HepG2 (cell line): ENCODE results near the gene C1orf50. TPM values are rescaled to one million over a fixed set of nuclear protein-coding genes. Genes with fewer than 3 reads are reported as not detected.

Source experiments
- ATAC-seq: fragments of 200-7000 bp; cut with Tn5 transposase; 3 replicates; pipeline ENCODE4 v1.9.1; 2020; ENCODE audit warnings: mild to moderate bottlenecking, moderate library complexity
- BruUV-seq: library from RNA; stranded (reverse); fragments of 400-500 nt; replicated peaks from 2 replicates; lab custom pipeline; 2021; lab: Mats Ljungman, UMichigan
- CTCF ChIA-PET: fragments of 300-600 bp; formaldehyde crosslinking; extraction: SDS; loops from one replicate; lab custom pipeline; 2021; ENCODE audit warnings: low total read pairs, inconsistent platforms, low intra/inter-chr PET ratio; lab: Yijun Ruan, JAX
- POLR2A ChIA-PET: fragments of 350-600 bp; sonication (Branson Sonifier 250); formaldehyde crosslinking; loops from one replicate; lab custom pipeline; 2020; ENCODE audit warnings: antibody characterized with exemption, inconsistent platforms; lab: Yijun Ruan, JAX
- DNase-seq: peaks from one replicate; pipeline ENCODE4 v3.0.0-alpha.2; 2015; ENCODE audit warnings: low spot score
- FAIRE-seq: peaks from 3 replicates; lab custom pipeline; 2011; peaks lifted over from hg19 to GRCh38; lab: Jason Lieb, UNC
- H2AFZ ChIP-seq: one replicate; pipeline ENCODE4 v1.6.1; 2011; ENCODE audit warnings: low read length, inconsistent platforms
- H3K27ac ChIP-seq: fragments of 300-600 bp; 3 replicates; pipeline ENCODE4 v1.8.0; 2011; ENCODE audit warnings: mixed run types, mild to moderate bottlenecking, mixed read lengths, low read length, inconsistent platforms; ENCODE audit not compliant: insufficient read depth; ENCODE audit errors: extremely low read length
- H3K27me3 ChIP-seq, 2 experiments: fragments of 200-600 bp in 1 of 2; 2 replicates in 1 of 2; 3 replicates in 1 of 2; pipeline versions ENCODE4 v1.6.0 to v1.8.0; 2011; ENCODE audit warnings: low read length in 2 of 2, mild to moderate bottlenecking in 2 of 2, moderate library complexity in 2 of 2, inconsistent platforms in 1 of 2; ENCODE audit not compliant: insufficient read depth in 2 of 2, control insufficient read depth in 1 of 2
- H3K36me3 ChIP-seq, 2 experiments: fragments of 200-600 bp in 1 of 2; replicated peaks in 1 of 2; 2 replicates in 1 of 2; 3 replicates in 1 of 2; pipeline versions ENCODE4 v1.5.1 to v1.8.0; 2011; ENCODE audit warnings: low read length in 2 of 2, inconsistent platforms in 1 of 2; ENCODE audit not compliant: insufficient read depth in 2 of 2, control insufficient read depth in 1 of 2
- H3K4me1 ChIP-seq: 2 replicates; pipeline ENCODE4 v1.5.1; 2012; ENCODE audit warnings: low read length, inconsistent platforms; ENCODE audit not compliant: insufficient read depth
- H3K4me2 ChIP-seq: 2 replicates; pipeline ENCODE4 v1.6.0; 2011; ENCODE audit warnings: low read depth, low read length, inconsistent platforms
- H3K4me3 ChIP-seq, 3 experiments: fragments of 200-600 bp in 1 of 3; sonication (generic), shearing (Covaris generic) in 1 of 3; replicated peaks in 1 of 3; 2 replicates each; pipeline ENCODE4 v1.5.1; 2011 to 2016; ENCODE audit warnings: low read length in 3 of 3, inconsistent platforms in 2 of 3, low read depth in 2 of 3, mild to moderate bottlenecking in 2 of 3, control low read depth in 1 of 3, mixed read lengths in 1 of 3; ENCODE audit not compliant: insufficient read depth in 1 of 3
- H3K79me2 ChIP-seq: one replicate; pipeline ENCODE4 v1.6.1; 2011; ENCODE audit warnings: low read length, inconsistent platforms; ENCODE audit not compliant: insufficient read depth
- H3K9ac ChIP-seq: 2 replicates; pipeline ENCODE4 v1.6.0; 2011; ENCODE audit warnings: mild to moderate bottlenecking, low read depth, low read length, inconsistent platforms; ENCODE audit not compliant: insufficient read depth
- H3K9me3 ChIP-seq: 2 replicates; pipeline ENCODE4 v1.5.1; 2012; ENCODE audit warnings: mild to moderate bottlenecking, low read length
- H4K20me1 ChIP-seq: 2 replicates; pipeline ENCODE4 v1.6.0; 2011; ENCODE audit warnings: inconsistent platforms, mild to moderate bottlenecking, low read length, moderate library complexity; ENCODE audit not compliant: insufficient read depth
- HOXA9 ChIP-seq: sonication (generic); formaldehyde crosslinking; IDR thresholded peaks from 2 replicates; pipeline ENCODE4 v1.8.1; 2022; ENCODE audit warnings: missing genetic modification reagents, mild to moderate bottlenecking, moderate library complexity, borderline replicate concordance
- KMT2A ChIP-seq: sonication (generic); formaldehyde crosslinking; IDR thresholded peaks from 2 replicates; pipeline ENCODE4 v1.4.0; 2020; ENCODE audit warnings: missing genetic modification reagents
- MATR3 ChIP-seq: sonication (generic); formaldehyde crosslinking; IDR thresholded peaks from 2 replicates; pipeline ENCODE4 v1.4.0; 2020; ENCODE audit warnings: missing genetic modification reagents
- ONECUT2 ChIP-seq: sonication (generic); formaldehyde crosslinking; IDR thresholded peaks from 2 replicates; pipeline ENCODE4 v1.4.0; 2020; ENCODE audit warnings: missing genetic modification reagents
- PHF20 ChIP-seq: sonication (generic); formaldehyde crosslinking; IDR thresholded peaks from 2 replicates; pipeline ENCODE4 v1.5.0; 2020; ENCODE audit warnings: mild to moderate bottlenecking, missing genetic modification reagents
- RAD51 ChIP-seq: fragments of 450-650 bp; IDR thresholded peaks from 2 replicates; pipeline ENCODE4 v1.6.1; 2016; ENCODE audit warnings: borderline replicate concordance
- SCMH1 ChIP-seq: sonication (generic); formaldehyde crosslinking; IDR thresholded peaks from 2 replicates; pipeline ENCODE4 v1.9.0; 2021; ENCODE audit warnings: missing genetic modification reagents, mild to moderate bottlenecking, borderline replicate concordance
- SETDB1 ChIP-seq: sonication (generic); formaldehyde crosslinking; IDR thresholded peaks from 2 replicates; pipeline ENCODE4 v1.5.1; 2020; ENCODE audit warnings: missing genetic modification reagents, mild to moderate bottlenecking, borderline replicate concordance
- SMC3 ChIP-seq: IDR thresholded peaks from 2 replicates; pipeline ENCODE4 v1.6.1; 2011; ENCODE audit warnings: low read length, improper control_type of control experiment
- TEAD2 ChIP-seq: sonication (generic); formaldehyde crosslinking; IDR thresholded peaks from 2 replicates; pipeline ENCODE4 v1.9.0; 2021; ENCODE audit warnings: missing genetic modification reagents
- TERF1 ChIP-seq: sonication (generic); formaldehyde crosslinking; IDR thresholded peaks from 2 replicates; pipeline ENCODE4 v1.8.0; 2022; ENCODE audit warnings: mild to moderate bottlenecking, missing genetic modification reagents, moderate library complexity
- ZNF317 ChIP-seq: sonication (generic); formaldehyde crosslinking; IDR thresholded peaks from 2 replicates; pipeline ENCODE4 v1.5.0; 2020; ENCODE audit warnings: mild to moderate bottlenecking, missing genetic modification reagents
- ZNF407 ChIP-seq: sonication (generic); formaldehyde crosslinking; IDR thresholded peaks from one replicate; pipeline ENCODE4 v1.5.1; 2020; ENCODE audit warnings: mild to moderate bottlenecking, missing genetic modification reagents; ENCODE audit errors: not compliant biosample characterization
- ZNF619 ChIP-seq: sonication (generic); formaldehyde crosslinking; IDR thresholded peaks from 2 replicates; pipeline ENCODE4 v1.4.0; 2020; ENCODE audit warnings: mild to moderate bottlenecking, missing genetic modification reagents
- ZSCAN5A ChIP-seq: sonication (generic); formaldehyde crosslinking; IDR thresholded peaks from 2 replicates; pipeline ENCODE4 v1.8.0; 2022; ENCODE audit warnings: mild to moderate bottlenecking, missing genetic modification reagents, borderline replicate concordance
- WGBS: methylation state at CpG from one replicate; pipeline ENCODE4 v1.1.6; 2017; ENCODE audit warnings: low lambda C conversion rate; 5-methylcytosine and 5-hydroxymethylcytosine counted together
- in situ Hi-C: cut with HindIII; loops from 2 replicates; pipeline ENCODE4 v1.10.0; 2017; ENCODE audit warnings: low pct_unique_long_range_greater_than_20kb; ENCODE audit not compliant: extremely low pct_ligation_motif_present
- intact Hi-C: fragments of 100-400 bp; cut with micrococcal nuclease; formaldehyde crosslinking; loops from one replicate; pipeline ENCODE4 v1.10.0; 2022; ENCODE audit not compliant: unreplicated experiment
- polyA plus RNA-seq, 8 experiments: library from polyadenylated mRNA; depleted of rRNA in 3 of 8; stranded (reverse) in 7 of 8; unstranded in 1 of 8; fragments of >200 nt; fragmentation: Illumina TruSeq in 4 of 8; extraction: Trizol in 4 of 8; gene quantifications; 2 replicates each; pipeline versions ENCODE4 v1.2.1 to v1.2.3, GENCODE V29; 2011 to 2016; ENCODE audit warnings: low read depth in 4 of 8, missing spikeins in 1 of 8, mixed read lengths in 1 of 8; ENCODE audit not compliant: insufficient read depth in 1 of 8
- total RNA-seq, 5 experiments: library from RNA; depleted of rRNA; stranded (reverse); fragments of >200 nt; fragmentation: Illumina TruSeq; extraction: Trizol; gene quantifications; 2 replicates each; pipeline ENCODE4 v1.2.3, GENCODE V29; 2016; ENCODE audit warnings: low read depth in 1 of 5

The C1orf50 gene
- total and polyA plus RNA-seq, 2 of the 13 experiments (the other 11 are each of a cell fraction or from before 2014, with no cell fraction given): 4.3 to 4.8 TPM

- WGBS: 93% methylated on average over 10 of the region's 10 CpGs
- Histone ChIP-seq H3K79me2 (no peaks in the 10 kb centered on the region), H2AFZ (no peak overlapping the region), H4K20me1 (no peaks in the 10 kb centered on the region), H3K9ac (no peak overlapping the region), H3K27me3 (no peaks in the 10 kb centered on the region), H3K4me2 (no peak overlapping the region), H3K36me3 (peaks cover 27 to 56% of the 10 kb centered on the region in 2 experiments), H3K27ac (no peak overlapping the region), H3K4me1 (peaks cover 7% of the 10 kb centered on the region; the same call in 1 of the 2 replicates), H3K4me3 (no peak overlapping the region), H3K9me3 (no peaks in the 10 kb centered on the region)
- no peak for DNase-seq
- no peak for FAIRE-seq
- POLR2A ChIA-PET: no interaction called here
- intact Hi-C loops (loop anchor here (5.0 to 10.0 kb wide), 2 partner anchors 236 to 413 kb away; partner anchors contain the start of gene FOXJ3), in situ Hi-C loops (loop anchor here (5.0 to 25.0 kb wide), 3 partner anchors 176 to 603 kb away; partner anchors contain the start of gene FOXJ3)
- no peak for ATAC-seq
- BruUV-seq: no TSS peak
- CTCF ChIA-PET: interaction anchor here (0.9 to 2.1 kb wide), 2 partner anchors 67 to 170 kb away, joined by 3 to 17 read pairs; no protein-coding TSS in a partner anchor
- TF ChIP-seq TEAD2 (CRISPR knock-in tag): no peak
- TF ChIP-seq ZNF407 (CRISPR knock-in tag): no peak
- no peak for TF ChIP-seq PHF20 (CRISPR knock-in tag)
- no peak for TF ChIP-seq ZNF317 (CRISPR knock-in tag)
- TF ChIP-seq MATR3: no peak
- no peak for TF ChIP-seq SETDB1 (CRISPR knock-in tag)
- TF ChIP-seq ZNF619 (CRISPR knock-in tag): no peak
- TF ChIP-seq ONECUT2 (CRISPR knock-in tag): no peak
- TF ChIP-seq SCMH1 (CRISPR knock-in tag): no peak
- TF ChIP-seq TERF1 (CRISPR knock-in tag): no peak
- TF ChIP-seq ZSCAN5A: no peak
- no peak for TF ChIP-seq SMC3
- TF ChIP-seq KMT2A (CRISPR knock-in tag): no peak
- no peak for TF ChIP-seq HOXA9 (CRISPR knock-in tag)
- TF ChIP-seq RAD51: no peak
Measured at GRCh38 chr1:42748021-42748420, 19.0 kb upstream of the C1orf50 start.
